Activated CD4-positive, alpha-beta T cell treated with anti-CD3 and anti-CD28 coated beads, Interleukin-2, amount 50 U/mL, for 4 hours (primary cell): ENCODE measurements around the gene IL18R1.

Experiments
- DNase-seq, 2 experiments: peaks; one replicate each; pipeline ENCODE4 v3.0.0-alpha.2; 2020

IL18R1 gene

GRCh38 chr2:102355526-102356380, at the start of gene IL18R1:
TSS of gene IL18R1 (plus strand) at chr2:102355796. CDS start at chr2:102362661, 6,865 bp downstream.
- peak; percentile 58 to 65 for DNase-seq

GRCh38 chr2:102306125-102306524, 49.5 kb upstream of the IL18R1 start:
- no peak for DNase-seq

- no peak for DNase-seq
Observed at GRCh38 chr2:102310964-102311640, 44.5 kb upstream of the IL18R1 start, which contains the start of gene IL1RL1. TSS of gene IL1RL1 (plus strand) at chr2:102311563. CDS start at chr2:102338265, 26,702 bp downstream.

GRCh38 chr2:102313025-102313424, 42.6 kb upstream of the IL18R1 start:
- no peak for DNase-seq

GRCh38 chr2:102313471-102313870, 42.1 kb upstream of the IL18R1 start:
- no peak for DNase-seq

GRCh38 chr2:102313950-102314349, 41.6 kb upstream of the IL18R1 start:
- DNase-seq: no peak

GRCh38 chr2:102315921-102316320, 39.7 kb upstream of the IL18R1 start:
- no peak for DNase-seq

GRCh38 chr2:102317715-102318114, 37.9 kb upstream of the IL18R1 start:
- no peak for DNase-seq

GRCh38 chr2:102318437-102318836, 37.2 kb upstream of the IL18R1 start:
- DNase-seq: no peak

- DNase-seq: no peak
Observed at GRCh38 chr2:102321941-102322719, 33.5 kb upstream of the IL18R1 start.

- peak in 1 of 2 experiments; percentile 11 for DNase-seq
Observed at GRCh38 chr2:102324914-102325313, 30.7 kb upstream of the IL18R1 start.

GRCh38 chr2:102331311-102331980, 24.1 kb upstream of the IL18R1 start:
- DNase-seq: no peak

GRCh38 chr2:102334486-102334885, 21.1 kb upstream of the IL18R1 start:
- DNase-seq: no peak

GRCh38 chr2:102335871-102336366, 19.7 kb upstream of the IL18R1 start:
- no peak for DNase-seq

GRCh38 chr2:102336502-102336945, 19.1 kb upstream of the IL18R1 start:
- no peak for DNase-seq

- no peak for DNase-seq
Observed at GRCh38 chr2:102337012-102337411, 18.6 kb upstream of the IL18R1 start.

- DNase-seq: no peak
Observed at GRCh38 chr2:102337481-102338386, 17.9 kb upstream of the IL18R1 start.

- DNase-seq: no peak
Observed at GRCh38 chr2:102340778-102341177, 14.8 kb upstream of the IL18R1 start.

GRCh38 chr2:102342888-102343287, 12.7 kb upstream of the IL18R1 start:
- no peak for DNase-seq

- no peak for DNase-seq
Observed at GRCh38 chr2:102344397-102344796, 11.2 kb upstream of the IL18R1 start.

- DNase-seq: no peak
Observed at GRCh38 chr2:102345329-102345920, 10.2 kb upstream of the IL18R1 start.
